GM19324 (cell line): ENCODE measurements around the gene C9orf72.

Experiments used
- ATAC-seq: cut with Tn5 transposase; IDR thresholded peaks from one replicate; pipeline ENCODE4 v1.9.1; 2021; ENCODE audit warnings: mild to moderate bottlenecking, moderate library complexity; ENCODE audit not compliant: unreplicated experiment, low FRiP score

C9orf72 gene

GRCh38 chr9:27540502-27540901 lies 32.8 kb downstream of the C9orf72 start:
- no peak for ATAC-seq

- ATAC-seq: peak; percentile 44
These were observed 33.5 kb downstream of the C9orf72 start for GRCh38 chr9:27539479-27540441.

- peak; percentile 58 for ATAC-seq
These were observed 34.6 kb downstream of the C9orf72 start for GRCh38 chr9:27538647-27539046.

GRCh38 chr9:27537756-27538155 lies 35.5 kb downstream of the C9orf72 start:
- ATAC-seq: no peak

- ATAC-seq: no peak
These were observed 36.2 kb downstream of the C9orf72 start for GRCh38 chr9:27537027-27537435.

- ATAC-seq: no peak
These were observed 37.1 kb downstream of the C9orf72 start for GRCh38 chr9:27536168-27536567.

GRCh38 chr9:27535701-27536118 lies 37.6 kb downstream of the C9orf72 start:
- ATAC-seq: peak; percentile 39

- ATAC-seq: no peak
These were observed 38.5 kb downstream of the C9orf72 start for GRCh38 chr9:27534658-27535209.

GRCh38 chr9:27534131-27534530 lies 39.1 kb downstream of the C9orf72 start:
- ATAC-seq: no peak

GRCh38 chr9:27533311-27533710 lies 40.0 kb downstream of the C9orf72 start:
- ATAC-seq: no peak

- ATAC-seq: no peak
These were observed 41.2 kb downstream of the C9orf72 start for GRCh38 chr9:27532046-27532445.

GRCh38 chr9:27530915-27531755 lies 42.1 kb downstream of the C9orf72 start:
- ATAC-seq: no peak

GRCh38 chr9:27529316-27530278 lies 43.7 kb downstream of the C9orf72 start, which contains the start of gene MOB3B:
Gene MOB3B (minus strand): TSS chr9:27529814. CDS start chr9:27455550, 74,264 bp downstream.
- peak; percentile 83 for ATAC-seq

- peak; percentile 33 for ATAC-seq
These were observed 44.4 kb downstream of the C9orf72 start for GRCh38 chr9:27528886-27529315.

- peak; percentile 47 for ATAC-seq
These were observed 45.0 kb downstream of the C9orf72 start for GRCh38 chr9:27528076-27528885.

- no peak for ATAC-seq
These were observed 45.6 kb downstream of the C9orf72 start for GRCh38 chr9:27527702-27528075.

- no peak for ATAC-seq
These were observed 49.0 kb downstream of the C9orf72 start, which contains the start of gene IFNK for GRCh38 chr9:27524236-27524635. Gene IFNK (plus strand): TSS chr9:27524290. CDS start chr9:27524337, 47 bp downstream.

GRCh38 chr9:27523141-27523540 lies 50.1 kb downstream of the C9orf72 start:
- ATAC-seq: no peak

GRCh38 chr9:27520986-27521385 lies 52.3 kb downstream of the C9orf72 start:
- ATAC-seq: no peak
